ENCODE results near the gene S100PBP. TPM values are rescaled to one million over a fixed set of nuclear protein-coding genes. Genes with fewer than 3 reads are reported as not detected.

Gene S100PBP
- total and polyA plus RNA-seq, 10 of the 15 experiments (the other 5 are each of a cell fraction or from before 2014, with no cell fraction given) = 17.0 to 98.3 (median 40.6) TPM

GRCh38 chr1:32884726-32885125 lies 67.3 kb downstream of the S100PBP start (continued):
- no peak for TF ChIP-seq BMI1 (IDR thresholded peaks at IDR 0.05; ENCODE audit: borderline replicate concordance)
- TF ChIP-seq SKIL (IDR thresholded peaks at IDR 0.05; ENCODE audit: low read depth, poor library complexity, severe bottlenecking) = no peak

- no peak overlapping the region for H3K9ac ChIP-seq (ENCODE audit: control insufficient read depth, insufficient read depth, low read length)
- FAIRE-seq (no peak), DNase-seq (ENCODE audit: low read depth, low spot score) (no peak), ATAC-seq (no peak)
- 19% methylated on average over 8 of the region's 8 CpGs for WGBS (ENCODE audit: insufficient coverage, insufficient replicate concordance, low lambda C conversion rate, missing lambda C conversion rate)
- H3K4me3 ChIP-seq = no peak overlapping the region
- CTCF ChIA-PET = no interaction called here
- no peak overlapping the region for H3K27ac ChIP-seq (ENCODE audit: control insufficient read depth, insufficient read depth)
- no TSS peak for BruUV-seq (replicated peaks)
- RAD21 ChIA-PET (ENCODE audit: unreplicated experiment) = no interaction called here
- POLR2A ChIA-PET = no interaction called here
- H3K9me3 ChIP-seq (replicated peaks; ENCODE audit: control insufficient read depth, insufficient read depth, low read length) = no peaks in the 10 kb centered on the region
- peaks cover 3 to 6% of the 10 kb centered on the region in 2 experiments; a peak in 3 of 4 replicates for H3K27me3 ChIP-seq (replicated peaks in 1 of 2; ENCODE audit: control insufficient read depth in 2 of 2, insufficient read depth in 2 of 2, low read length in 1 of 2)
- H3K4me1 ChIP-seq (ENCODE audit: control insufficient read depth, insufficient read depth, low read length) = no peaks in the 10 kb centered on the region
- intact Hi-C loops (cut with micrococcal nuclease; ENCODE audit: unreplicated experiment) (no loop called here), in situ Hi-C loops (cut with MboI) (no loop called here)
- no peak overlapping the region for H2AFZ ChIP-seq (ENCODE audit: control insufficient read depth, low read depth, low read length)
- SMC1A ChIA-PET (ENCODE audit: uncharacterized antibody, unreplicated experiment) = no interaction called here
- no peaks in the 10 kb centered on the region for H3K36me3 ChIP-seq (ENCODE audit: control insufficient read depth in 2 of 2, insufficient read depth in 2 of 2, low read length in 1 of 2)
- no peak overlapping the region for H3K4me2 ChIP-seq (ENCODE audit: control insufficient read depth, insufficient read depth)
- H3K79me2 ChIP-seq (ENCODE audit: control insufficient read depth, insufficient read depth, low read length) = no peaks in the 10 kb centered on the region
- H4K20me1 ChIP-seq (ENCODE audit: control insufficient read depth, insufficient read depth) = no peaks in the 10 kb centered on the region
- no peak for TF ChIP-seq EP300 (IDR thresholded peaks at IDR 0.05; ENCODE audit: borderline replicate concordance in 1 of 2, control insufficient read depth in 1 of 2, low read depth in 2 of 2, low read length in 2 of 2)
- no peak for TF ChIP-seq RELA (IDR thresholded peaks at IDR 0.05; ENCODE audit: borderline replicate concordance, partially characterized antibody)
- TF ChIP-seq TAF1 (IDR thresholded peaks at IDR 0.05; ENCODE audit: borderline replicate concordance, low read depth, low read length) = no peak
- TF ChIP-seq BCL11A (IDR thresholded peaks at IDR 0.05; ENCODE audit: low read depth, low read length) = no peak
- TF ChIP-seq ZNF592 (IDR thresholded peaks at IDR 0.05) = no peak
- TF ChIP-seq FOXM1 (IDR thresholded peaks at IDR 0.05; ENCODE audit: low read depth, low read length) = no peak
- no peak for TF ChIP-seq SRF (IDR thresholded peaks at IDR 0.05; ENCODE audit: low read depth in 2 of 2, low read length in 2 of 2)
- TF ChIP-seq, protein P1, sequence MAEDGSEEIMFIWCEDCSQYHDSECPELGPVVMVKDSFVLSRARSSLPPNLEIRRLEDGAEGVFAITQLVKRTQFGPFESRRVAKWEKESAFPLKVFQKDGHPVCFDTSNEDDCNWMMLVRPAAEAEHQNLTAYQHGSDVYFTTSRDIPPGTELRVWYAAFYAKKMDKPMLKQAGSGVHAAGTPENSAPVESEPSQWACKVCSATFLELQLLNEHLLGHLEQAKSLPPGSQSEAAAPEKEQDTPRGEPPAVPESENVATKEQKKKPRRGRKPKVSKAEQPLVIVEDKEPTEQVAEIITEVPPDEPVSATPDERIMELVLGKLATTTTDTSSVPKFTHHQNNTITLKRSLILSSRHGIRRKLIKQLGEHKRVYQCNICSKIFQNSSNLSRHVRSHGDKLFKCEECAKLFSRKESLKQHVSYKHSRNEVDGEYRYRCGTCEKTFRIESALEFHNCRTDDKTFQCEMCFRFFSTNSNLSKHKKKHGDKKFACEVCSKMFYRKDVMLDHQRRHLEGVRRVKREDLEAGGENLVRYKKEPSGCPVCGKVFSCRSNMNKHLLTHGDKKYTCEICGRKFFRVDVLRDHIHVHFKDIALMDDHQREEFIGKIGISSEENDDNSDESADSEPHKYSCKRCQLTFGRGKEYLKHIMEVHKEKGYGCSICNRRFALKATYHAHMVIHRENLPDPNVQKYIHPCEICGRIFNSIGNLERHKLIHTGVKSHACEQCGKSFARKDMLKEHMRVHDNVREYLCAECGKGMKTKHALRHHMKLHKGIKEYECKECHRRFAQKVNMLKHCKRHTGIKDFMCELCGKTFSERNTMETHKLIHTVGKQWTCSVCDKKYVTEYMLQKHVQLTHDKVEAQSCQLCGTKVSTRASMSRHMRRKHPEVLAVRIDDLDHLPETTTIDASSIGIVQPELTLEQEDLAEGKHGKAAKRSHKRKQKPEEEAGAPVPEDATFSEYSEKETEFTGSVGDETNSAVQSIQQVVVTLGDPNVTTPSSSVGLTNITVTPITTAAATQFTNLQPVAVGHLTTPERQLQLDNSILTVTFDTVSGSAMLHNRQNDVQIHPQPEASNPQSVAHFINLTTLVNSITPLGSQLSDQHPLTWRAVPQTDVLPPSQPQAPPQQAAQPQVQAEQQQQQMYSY (CRISPR knock-in tag; IDR thresholded peaks at IDR 0.05) = no peak
- no peak for TF ChIP-seq MYC (IDR thresholded peaks at IDR 0.05; ENCODE audit: insufficient read depth, insufficient read length, insufficient replicate concordance, low read length, severe bottlenecking)
Measured at GRCh38 chr1:32885676-32886003, 68.2 kb downstream of the S100PBP start.

Measured in GM12878 (cell line).